ENCODE results near the gene FAM163A.
"Not testable (repeated sequence)": the region's sequence is repeated elsewhere in the genome, so short reads cannot be mapped to it uniquely, and the experiment has no call there.

The FAM163A gene

DNA sequence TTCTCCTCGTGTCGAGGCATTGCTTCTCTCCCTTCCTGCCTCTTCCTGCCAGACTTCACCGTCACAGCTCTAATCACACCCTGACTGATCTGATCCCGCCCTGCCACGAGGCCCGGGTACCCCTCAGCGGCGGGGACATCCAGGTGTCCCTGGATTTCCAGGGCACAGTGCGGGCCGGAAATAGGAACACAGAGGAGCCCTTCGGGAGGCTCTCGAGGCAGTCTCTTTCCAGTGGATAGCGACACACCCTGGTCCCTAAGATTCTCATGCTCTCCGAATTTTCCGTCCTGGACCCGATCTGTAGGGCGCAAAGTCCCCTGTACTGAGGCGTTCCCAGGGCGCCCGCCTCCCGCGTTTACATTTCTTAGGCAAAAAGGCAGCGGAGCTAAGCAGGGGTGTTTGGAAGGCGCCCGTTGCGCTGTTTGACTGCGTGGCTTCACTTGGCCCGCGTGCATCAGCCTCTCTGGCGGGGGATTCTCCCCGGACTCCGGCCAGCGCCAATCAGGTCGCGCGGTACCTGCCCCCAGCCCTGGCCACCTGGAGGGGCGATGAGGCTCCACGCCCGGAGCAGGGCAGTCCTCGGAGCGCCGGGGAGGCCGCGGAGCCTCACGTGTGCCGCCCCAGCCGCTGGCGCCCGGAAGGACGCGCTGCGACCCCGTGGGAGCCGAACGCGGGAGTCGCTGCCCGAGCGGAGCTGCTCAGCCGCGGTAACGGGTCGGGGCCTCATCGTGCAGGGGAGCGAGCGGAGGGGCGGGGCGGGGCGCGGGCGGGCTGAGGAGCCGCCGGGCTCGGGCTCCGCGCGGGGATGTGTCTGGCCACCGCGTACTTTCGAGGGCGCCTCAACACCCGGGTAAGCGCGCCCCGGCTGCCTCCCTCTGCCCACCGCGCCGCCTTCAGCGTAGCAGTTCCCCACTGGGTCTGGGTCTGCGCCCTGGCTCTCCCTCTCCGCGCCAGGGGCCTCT, at the start of gene FAM163A:
Gene FAM163A (plus strand): TSS at position 575 of the 962 bp plus-strand sequence. CDS start 69,807 bp downstream, outside the sequence.
- DNase-seq, result peak; percentile 42

DNA sequence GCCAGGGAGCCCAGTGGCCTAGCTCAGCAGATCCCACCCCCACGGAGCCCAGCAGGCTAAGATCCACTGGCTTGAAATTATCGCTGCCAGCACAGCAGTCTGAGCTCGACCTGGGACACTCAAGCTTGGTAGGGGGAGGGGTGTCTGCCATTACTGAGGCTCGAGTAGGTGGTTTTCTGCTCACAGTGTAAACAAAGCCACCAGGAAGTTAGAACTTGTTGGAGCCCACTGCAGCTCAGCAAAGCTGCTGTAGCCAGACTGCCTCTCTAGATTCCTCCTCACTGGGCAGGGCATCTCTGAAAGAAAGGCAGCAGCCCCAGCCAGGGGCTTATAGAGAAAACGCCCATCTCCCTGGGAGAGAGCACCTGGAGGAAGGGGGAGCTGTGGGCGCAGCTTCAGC, 48.6 kb upstream of the FAM163A start:
- DNase-seq, result not testable (repeated sequence)

DNA sequence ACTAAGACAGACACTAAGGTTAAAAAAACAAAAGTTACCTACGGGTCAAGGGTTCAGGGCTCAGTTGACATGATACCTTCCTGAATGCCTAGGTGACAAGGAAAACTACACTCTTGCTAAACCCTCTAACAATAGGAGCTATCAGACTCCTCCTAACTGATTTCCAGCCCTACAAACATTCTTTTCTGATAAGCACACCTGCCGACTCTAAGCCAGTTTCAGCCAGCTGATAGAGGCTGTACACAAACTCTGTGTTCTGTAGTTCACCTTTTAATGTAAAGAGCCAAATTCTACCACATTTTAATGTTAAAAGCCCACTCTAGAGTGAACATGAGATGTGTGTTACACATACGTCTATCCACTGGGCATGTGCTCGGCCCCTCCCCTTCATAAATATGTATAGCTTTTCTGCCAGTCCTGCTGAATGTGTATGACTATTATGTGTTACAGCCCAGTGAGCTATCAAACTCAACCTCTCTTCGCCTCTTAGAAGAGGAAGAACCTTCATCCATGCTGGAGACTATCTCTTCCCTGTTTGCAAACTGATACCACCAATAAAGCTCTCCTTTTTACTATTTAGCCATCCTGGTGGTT, 40.0 kb upstream of the FAM163A start:
- no peak for DNase-seq

DNA sequence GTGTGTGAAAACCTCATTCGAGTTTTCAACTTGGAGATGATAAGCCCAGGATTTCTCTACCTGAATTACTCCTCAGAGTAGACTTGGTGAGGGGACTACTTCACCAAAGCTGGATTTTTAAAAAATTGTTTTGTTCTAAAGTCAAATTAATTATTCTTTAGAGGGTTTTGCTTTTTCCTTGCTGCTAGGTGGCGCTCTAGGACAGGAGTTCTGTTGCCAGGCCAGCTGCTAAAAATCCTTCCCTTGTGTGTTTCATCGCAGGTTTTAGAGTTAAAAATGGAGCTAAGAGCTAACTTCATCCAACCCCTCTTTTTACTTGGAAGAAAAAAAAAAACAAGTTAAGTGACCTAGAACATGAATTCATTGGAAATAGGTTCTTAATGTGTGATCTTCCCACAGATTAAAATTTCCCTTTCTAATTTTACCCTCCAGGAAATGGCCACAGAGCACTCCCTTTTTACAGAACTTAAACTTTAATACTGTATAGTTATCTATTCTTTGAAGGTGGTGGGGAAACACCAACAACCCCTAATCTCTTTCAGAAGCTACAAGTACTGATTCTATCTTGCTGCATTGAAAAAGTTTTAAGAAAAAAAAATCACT, 36.7 kb upstream of the FAM163A start:
- DNase-seq, result peak; percentile 73

DNA sequence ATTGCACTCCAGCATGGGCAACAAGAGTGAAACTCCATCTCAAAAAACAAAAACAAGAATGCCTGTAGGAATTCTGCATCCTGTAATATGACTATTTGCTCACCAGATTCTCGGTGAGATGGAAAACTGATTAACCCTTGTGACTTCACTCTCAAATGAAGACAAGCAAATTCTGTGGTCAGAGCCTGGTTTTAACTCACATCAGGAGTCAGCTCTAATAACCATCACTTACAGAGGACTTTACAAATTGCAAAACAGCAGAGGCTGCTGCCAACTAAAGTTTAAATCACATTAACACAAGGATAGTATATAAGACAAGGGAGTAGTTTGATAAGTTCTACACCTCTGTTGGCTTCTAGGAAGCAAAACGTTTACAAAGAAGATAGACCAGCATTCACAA, 35.7 kb upstream of the FAM163A start:
- no peak for DNase-seq

DNA sequence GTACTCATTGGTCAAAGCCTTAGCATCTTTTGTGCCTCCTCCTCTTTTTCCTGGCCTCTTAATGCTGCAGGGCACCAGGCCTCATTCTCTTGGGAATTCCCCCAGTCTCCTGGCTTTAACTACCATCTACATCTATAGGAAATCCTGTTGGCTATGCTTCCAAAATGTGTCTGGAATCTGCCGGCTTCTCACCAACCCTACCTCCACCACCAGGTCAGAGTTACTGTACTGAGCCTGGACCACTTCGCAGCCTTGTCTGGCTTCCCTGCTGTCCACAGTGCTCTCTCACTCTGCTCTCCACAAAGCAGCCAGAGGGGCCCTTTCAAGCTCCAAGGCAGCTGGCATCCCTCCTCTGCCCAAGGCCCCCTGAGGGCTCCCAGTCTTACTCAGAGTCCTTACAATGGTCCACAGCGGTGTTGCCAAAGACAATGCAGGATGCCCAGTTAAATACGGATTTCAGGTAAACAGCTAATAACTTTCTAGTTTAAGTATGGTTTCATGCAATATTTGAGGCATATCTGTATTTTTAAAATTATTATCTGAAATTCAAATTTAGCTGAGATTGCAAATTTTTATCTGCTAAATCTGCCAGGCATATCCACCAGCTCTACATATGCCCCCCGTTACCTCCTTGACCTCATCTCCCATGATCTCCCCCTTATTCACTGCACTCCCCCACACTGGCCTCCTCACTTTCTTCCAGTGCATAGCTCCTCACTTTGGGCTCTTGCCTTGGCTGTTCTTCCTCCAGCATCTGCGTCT, 34.5 kb upstream of the FAM163A start:
- DNase-seq, result no peak

DNA sequence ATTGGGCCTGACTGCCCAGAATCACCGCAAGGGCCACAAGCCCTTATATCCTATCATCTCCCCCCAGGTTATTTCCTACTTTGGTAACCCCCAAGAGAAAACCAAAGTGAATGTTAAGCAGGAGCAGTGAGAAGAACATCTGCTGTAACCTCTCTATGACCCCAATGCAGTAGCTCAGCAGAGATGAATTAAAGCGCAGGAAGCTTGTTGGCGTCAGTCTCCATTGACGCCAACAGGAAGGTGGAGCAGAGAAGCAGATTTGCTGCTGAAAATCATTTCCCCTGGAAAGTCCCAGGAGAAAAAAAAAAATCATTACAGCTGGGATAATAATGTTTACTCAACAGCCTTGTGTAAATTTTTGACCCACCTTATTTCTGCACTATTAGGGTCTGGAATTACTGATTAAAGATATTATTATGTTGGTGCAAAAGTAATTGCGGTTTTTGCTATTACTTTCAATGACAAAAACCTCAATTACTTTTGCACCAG, 33.2 kb upstream of the FAM163A start:
- peak; percentile 73 for DNase-seq

DNA sequence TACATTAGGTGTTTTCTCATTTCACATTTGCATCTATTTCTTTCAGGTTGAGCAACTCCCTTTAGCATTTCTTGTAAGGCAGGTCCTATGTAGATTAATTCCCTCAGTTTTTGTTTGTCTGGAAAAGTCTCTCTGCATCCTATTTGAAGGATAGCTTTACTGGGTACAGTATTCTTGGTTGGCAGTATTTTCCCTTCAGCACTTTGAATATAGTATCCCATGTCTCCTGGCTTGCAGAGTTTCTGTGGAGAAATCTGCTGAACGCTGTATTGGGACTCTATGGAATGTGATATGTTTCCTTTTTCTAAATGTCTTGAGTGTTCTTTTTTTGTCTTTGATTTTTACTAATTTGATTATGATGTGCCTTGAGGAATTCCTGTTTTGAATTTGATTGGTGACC, 28.9 kb upstream of the FAM163A start:
- DNase-seq, result no peak

DNA sequence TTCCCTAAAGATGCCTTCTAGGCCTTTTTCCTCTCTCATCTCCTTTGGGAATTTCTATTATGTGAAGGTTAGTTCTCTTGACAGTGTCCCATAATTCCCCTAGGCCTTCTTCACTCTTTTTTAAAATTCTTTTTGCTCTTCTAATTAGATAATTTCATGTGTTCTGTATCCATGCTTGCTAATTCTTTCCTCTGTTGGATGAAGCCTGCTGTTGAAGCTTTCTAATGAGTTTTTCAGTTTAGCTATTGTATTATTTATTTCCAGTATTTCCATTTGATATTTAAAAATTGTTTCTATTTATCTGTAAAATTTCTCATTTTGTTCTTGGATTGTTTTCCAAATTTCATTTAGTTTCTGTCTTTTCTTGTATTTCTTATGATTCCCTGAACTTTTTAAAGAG, 28.5 kb upstream of the FAM163A start:
- DNase-seq, result no peak

DNA sequence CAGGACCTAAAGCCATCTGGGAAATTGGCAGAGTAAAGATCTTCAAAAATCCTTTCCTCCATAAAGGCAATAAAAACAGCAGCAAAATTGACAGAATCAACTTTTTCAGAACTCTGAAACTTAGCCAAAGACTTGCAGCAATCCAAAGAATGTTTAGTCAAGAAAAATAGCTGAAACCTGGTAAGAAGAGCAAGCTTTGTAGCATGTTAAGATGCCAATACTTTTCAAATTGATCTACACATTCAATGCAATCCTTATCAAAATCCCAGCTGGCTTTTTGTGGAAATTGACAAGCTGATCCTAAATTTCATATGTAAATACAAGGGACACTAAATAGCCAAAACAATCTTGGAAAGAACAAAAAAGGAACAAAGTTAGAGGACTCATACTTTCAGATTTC, 23.8 kb upstream of the FAM163A start:
- no peak for DNase-seq

DNA sequence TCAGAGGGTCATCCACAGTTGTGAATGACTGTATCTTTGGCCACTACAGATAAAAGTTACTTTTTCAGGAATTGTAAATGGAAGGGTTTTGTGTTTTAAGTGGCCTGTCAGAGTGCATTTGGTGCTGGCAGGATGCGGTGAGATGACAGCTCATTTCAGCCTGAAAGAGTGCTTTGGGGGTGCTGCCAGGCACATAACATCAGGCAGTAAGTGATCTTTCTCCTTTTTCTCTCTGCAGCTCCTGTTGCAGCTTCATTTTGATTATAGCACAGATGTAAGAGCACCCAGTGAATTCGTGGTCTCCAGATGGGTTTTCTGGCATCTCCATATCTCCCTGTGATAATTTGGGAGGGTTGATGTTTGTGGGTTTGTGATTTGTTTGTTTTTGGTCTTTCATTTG, 14.8 kb upstream of the FAM163A start:
- DNase-seq, result no peak

DNA sequence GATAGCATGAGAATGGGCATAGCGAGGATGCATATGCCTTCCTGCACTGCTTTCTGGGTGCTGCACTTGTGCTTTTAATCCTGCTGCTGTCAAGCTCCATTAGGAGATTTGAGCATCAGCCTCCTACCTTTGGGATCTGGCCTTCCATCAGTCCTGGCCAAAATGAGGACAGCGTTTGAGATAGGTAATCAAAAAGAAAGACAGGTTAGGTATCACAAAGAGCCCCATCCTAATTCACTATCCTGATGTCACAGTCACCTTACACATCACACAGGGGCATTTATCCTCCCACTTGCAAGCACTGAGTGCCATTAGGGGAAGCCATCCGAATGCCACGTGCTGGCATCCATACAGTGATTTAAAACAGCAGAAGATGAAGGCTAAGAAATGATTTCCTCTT, 13.2 kb upstream of the FAM163A start:
- no peak for DNase-seq

DNA sequence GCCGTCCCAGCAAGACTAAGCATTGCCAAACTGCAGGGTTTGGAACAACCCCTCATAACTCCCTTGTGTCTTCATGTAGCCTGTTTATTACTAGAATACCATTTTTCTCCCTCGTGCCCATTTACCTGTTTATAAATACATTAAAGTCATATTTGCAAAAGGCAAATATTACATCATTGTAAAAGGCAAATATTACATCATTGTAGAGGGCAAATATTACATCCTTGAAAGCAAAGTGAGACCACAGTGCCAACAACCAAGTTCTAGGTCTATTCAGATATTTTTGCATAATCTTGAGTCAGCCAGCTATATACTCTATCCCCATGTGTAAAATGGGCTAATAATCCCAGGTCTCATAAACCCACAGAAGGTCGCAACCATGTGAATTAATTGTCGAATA, 11.4 kb upstream of the FAM163A start:
- no peak for DNase-seq

DNA sequence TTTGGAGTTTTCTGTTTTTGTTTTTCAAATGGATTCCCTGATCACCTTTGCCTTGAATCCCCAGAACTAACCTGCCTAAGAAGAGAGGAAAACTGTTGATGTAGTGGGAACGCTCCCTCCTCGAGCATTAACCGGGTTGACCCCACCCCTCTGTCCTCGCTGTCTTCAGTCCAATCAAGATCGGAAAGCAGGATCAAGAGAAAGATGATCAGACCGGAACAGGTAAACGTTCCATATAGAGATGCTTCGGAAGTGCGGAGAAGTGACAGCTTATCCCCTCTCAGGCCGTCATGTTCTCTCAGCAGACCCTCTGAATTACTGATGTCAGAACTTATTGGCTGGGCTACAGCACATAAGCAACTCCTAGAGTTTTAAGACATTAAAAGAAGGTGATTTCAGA, 800 bp upstream of the FAM163A start:
- no peak for DNase-seq

DNA sequence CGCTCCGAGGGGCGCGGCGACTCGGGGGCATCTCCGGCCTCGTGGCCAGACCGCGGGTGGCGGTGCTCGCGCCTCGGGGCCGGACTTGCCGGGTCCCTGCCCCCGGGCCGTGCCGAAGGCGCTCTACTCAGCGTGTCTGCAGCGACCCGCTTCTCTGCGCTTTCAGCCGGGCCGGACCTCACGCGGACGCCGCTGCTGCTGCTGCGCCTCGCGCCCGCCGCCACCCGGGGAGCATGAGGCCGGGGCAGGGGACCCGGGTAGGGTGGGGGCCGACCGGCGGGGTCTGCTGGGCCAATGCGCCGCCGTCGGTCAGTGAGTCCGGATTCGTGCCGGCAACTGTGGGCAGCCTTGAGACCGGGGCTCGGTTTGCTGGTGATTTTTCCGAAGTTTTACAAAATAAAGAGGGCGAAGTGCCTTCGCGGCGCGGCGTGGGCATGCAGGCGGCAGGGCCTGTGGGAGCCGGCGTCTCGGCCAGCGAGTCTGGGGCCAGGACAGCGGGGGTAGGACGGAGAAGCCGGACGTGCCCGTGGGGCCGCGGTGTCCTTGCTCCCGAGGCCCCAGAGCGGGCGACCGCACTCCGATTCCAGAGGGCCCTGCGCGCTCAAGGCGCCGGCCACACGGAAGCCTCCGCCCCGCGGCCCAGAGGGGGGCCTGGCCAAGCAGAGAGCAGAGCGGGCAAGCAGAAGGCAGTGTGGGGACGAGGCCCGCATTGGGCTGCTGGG, 749 bp downstream of the FAM163A start:
- DNase-seq, result peak; percentile 24

DNA sequence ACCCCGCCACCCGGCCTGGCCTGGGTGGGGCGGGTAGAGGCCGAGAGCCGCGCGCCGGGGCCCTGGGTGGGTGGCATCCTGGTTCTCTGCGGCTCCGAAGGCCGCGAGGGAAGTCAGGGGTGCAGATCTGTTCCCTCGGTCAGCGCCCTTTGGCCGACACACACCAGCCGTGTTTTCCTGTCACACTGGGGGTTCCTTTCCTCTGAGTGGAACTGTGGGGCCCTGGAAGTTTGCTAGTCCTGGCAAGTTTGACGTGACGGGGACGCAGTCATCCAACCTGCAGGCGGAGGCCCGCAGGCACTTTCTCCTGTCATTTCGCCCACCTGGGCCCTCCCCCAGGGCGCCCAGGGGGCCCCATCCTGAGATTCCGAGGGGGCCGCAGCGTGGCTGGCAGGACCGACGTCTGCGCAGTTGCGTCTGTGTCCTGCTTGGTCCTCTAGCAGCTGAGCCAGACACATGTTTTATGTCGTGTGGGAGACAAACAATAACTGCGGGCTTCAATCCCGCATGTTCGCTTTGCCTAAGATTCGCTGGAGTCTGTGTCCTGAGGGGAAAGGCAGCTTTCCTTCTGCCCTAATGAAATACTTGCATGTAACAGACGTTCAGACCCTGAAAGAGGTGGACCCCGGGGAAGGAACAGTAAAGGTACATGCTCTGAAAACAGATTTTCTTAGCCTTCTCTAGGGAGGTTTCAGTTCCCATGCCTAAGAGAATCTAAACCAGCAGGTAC, 1.5 kb downstream of the FAM163A start:
- no peak for DNase-seq

DNA sequence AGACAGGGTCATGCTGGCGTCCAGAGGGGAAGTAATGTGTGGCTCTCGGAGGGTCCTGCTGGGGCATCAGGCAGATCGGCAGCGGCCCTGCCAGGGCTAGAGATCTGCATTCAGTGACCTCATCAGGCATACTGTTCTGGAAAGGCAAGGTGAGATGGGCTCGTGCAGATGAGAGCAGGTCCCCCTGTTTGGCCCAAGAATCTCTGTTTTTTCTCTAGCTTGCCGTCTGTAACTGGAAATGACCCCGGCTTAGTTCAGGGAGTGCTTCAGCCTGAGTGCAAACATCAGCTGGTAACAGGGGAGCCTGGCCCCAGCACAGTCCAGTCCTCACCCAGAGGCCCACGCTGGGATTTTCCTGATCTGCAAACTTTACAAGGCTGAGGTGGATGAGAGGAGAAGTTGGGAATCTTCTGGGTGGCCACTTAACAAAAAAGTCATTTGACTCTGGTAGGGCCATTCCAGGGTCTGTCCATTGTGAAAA, 2.1 kb downstream of the FAM163A start:
- no peak for DNase-seq

DNA sequence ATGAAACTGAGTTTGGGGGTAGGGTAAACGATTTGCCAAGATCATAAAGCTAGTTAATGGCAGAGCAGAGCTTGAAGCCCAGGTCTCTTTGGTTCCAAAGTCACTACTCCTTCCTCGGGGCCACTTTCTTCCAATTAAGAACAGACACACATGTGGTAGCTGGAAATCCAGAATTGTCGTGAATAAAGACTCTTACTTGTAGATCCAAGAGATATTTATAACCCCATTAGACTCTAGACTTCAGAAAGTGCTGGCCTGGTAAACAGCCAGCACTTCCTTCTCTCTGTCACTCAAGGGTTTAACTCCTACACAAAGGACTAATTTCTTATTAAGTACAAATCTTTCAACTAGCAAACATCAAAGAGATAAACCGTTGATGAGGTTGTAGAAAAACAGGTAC, 2.7 kb downstream of the FAM163A start:
- no peak for DNase-seq

DNA sequence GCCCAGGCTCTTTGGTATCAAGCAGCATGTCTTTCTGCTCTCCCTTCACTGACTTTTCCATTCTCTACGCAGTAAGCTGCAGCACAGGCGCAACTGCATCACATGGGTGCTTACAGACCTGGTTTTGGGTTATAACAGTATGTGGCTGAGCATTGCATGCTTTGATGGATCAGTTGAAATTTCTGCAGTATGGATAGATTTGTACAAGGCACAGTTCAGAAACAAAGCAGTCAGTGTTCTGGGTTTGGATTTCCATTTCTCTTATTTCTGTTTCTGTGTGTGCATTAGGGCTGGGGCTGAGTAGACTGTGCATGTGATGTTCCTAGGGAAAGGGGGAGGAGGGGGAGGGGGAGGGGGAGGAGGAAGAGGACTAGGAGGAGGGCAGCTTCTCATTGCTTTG, 4.5 kb downstream of the FAM163A start:
- DNase-seq, result no peak

DNA sequence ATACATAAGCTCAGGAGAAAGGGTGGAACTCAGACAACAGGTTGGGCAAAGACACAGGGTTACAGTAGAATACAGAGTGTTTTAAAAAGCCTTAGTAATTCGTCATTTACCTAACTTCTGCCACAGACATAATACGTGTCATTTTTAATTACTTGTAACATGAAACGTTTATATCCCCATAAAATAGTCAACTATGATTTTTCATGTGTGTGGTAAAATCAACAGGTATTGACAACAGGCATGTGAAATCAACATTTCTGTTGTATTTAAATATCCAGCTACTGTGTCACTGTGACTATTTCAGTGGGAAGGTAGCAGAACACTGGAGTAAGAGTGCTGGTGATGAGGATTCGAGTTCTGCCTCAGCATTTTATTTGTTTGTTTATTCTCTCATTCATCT, 5.7 kb downstream of the FAM163A start:
- DNase-seq, result no peak

DNA sequence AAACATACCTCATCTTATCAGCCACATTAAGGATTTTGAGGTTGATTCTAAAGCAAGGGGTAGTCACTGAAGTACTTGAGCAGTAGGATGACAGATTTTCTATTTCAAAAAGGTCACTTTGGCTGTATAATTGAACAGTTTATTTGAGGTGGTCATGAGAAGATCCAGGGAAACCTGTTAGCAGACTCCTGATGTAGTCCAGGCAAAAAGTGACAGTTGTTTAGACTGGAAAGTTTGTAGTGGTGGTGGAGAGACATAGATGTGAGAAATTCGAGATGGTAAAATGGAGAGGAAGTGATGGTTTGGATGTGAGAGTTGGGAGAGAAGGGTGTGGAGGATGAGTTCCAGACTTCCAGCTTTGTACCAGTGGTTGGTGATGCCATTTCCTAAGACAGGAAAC, 7.5 kb downstream of the FAM163A start:
- DNase-seq, result no peak

Measured in right hindlimb (tissue), 1 donor.